Activated T-helper 9 cell treated with anti-CD3 and anti-CD28 coated beads, Interleukin-2, amount 50 U/mL, for 16 hours (primary cell): ENCODE results near the gene PODNL1.
A peak's percentile ranks its signal among the peaks of the same experiment; 100 is the strongest.

Source experiments
- DNase-seq: peaks from one replicate; pipeline ENCODE4 v3.0.0-alpha.2; 2020; ENCODE audit warnings: low read depth

Gene PODNL1, protein sequence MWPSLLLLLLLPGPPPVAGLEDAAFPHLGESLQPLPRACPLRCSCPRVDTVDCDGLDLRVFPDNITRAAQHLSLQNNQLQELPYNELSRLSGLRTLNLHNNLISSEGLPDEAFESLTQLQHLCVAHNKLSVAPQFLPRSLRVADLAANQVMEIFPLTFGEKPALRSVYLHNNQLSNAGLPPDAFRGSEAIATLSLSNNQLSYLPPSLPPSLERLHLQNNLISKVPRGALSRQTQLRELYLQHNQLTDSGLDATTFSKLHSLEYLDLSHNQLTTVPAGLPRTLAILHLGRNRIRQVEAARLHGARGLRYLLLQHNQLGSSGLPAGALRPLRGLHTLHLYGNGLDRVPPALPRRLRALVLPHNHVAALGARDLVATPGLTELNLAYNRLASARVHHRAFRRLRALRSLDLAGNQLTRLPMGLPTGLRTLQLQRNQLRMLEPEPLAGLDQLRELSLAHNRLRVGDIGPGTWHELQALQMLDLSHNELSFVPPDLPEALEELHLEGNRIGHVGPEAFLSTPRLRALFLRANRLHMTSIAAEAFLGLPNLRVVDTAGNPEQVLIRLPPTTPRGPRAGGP

DNA sequence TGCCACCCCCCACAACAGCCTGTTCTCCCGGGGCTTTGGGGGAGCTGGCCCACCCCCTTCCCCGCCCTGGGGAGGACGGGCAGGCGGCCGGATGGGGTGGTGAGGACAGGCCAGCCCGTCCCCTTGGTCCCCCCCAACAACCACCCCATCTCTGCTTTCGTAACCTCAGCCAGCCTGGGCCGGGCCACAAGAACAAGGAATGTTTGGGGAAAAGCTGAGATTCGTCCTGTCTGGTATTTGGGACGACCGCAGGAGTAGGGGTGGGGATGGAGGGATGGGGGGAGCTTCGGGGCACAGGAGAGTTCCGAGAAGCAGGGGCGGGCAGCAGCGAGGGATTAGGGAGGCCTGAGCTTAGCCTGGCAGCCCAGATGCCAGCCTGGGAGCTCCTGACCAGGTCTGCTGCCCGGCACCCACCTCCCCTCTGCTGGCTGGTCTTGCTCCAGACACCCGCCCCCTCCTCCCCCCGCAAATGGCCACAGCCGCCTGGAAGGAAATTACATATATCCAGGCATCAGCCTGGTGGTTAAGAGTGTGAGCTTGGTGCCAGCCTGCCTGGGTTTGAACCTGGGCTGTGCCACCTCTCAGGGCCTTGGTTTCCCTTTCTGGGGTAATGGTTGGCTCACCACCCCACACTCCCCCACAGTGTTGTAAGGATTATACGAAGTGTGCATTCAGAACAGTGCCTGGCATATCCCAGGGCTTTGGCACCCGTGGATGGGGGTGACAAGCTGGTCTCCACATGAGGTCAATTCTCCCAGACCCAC, at the start of gene PODNL1:
Gene PODNL1, minus strand, starts transcription at position 117 of the 764 bp plus-strand sequence. CDS start 236 bp downstream, outside the sequence.
- DNase-seq = no peak

DNA sequence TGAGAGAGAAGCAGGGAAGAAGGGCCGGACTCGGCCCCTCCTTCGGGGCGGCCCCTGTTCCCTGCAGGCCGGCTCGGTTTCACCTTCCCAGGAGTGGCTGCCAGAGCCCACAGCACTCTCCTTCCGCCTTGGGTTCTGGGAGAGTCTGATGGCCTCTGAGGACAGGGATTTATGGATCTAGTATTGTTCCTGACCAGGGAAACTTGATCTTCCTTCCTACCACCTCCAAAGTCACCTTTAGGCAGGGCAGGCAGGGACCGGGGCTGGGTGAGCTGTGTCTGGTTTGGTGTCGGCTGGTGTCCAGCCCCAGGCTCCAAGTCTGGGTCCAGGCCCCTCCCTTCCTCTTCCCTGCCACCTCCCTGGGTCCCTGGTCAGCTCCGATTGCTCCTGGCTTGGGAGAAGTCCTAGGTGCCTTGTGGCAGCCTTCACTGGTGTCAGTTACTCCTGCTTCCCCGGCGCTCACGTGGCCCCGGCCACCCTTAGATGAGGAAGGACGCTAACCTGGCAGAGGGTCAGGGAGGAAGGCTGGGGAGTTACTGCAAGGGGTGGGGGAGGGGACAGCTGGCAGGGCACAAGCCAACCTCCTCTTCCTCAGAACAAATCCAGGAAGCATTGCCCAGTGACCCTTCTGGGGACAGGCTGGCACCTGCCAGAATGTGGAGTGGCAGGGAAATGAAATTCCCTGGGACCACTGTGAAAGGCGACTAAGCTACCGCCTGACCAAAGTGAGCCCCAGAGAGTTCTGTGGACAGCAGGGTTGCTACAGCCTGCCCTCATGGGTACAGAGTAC, 49.1 kb upstream of the PODNL1 start:
- DNase-seq = no peak

DNA sequence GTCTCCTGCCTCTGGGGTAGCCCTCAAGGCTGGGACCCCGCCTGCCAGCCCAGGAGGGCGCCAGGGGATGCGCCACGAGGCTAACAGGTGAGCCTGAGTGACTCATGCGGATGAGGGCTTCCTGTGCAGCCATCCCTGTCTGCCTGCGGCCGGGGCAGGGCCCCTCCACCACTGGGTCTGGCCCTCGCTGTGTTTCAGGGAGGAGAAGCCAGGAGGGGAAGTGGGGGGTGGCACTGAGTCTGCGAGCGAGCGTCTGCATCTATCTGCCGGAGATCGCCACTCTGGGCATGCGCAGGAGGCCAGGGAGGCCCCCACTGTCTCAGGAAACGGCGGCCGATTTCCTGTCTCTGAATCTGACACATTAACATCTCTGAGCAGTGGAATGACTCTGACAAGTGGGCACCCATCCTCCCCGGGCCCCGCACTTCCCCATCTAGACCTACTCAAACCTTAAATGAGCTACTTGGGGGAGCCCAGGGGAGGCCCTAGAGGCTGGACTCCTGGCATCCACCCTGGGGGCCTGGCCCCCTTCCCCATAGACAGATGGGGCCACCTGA, 48.2 kb upstream of the PODNL1 start:
- peak; percentile 96 for DNase-seq

DNA sequence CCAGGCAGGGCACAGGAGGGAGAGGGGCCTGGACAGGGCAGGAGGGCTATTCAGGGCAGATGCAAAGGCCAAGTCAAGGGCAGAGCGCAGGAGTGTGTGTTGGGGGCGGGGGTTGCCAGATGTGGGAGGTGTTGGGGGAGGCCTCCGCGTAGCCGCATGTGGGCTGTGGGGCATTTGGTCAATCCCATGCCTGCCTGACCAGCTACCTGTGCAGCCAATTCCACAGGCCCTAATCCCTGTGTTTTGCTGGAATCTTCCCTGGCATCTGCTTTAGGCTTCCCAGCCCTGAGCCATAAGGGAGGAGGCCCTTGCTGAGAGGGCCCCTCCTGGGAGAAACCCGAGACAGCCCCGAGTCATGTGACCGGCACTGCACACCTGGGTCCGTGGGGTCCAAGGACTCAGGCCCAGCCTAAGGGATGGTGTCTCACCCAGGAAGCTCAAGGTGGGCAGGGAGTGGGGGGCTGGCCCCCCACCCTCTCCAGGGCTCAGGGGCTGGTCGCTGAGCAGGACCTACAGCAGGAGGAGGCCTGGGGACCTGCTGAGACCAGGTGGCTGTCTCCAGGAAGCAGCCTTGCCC, 47.6 kb upstream of the PODNL1 start:
- DNase-seq = peak; percentile 16

DNA sequence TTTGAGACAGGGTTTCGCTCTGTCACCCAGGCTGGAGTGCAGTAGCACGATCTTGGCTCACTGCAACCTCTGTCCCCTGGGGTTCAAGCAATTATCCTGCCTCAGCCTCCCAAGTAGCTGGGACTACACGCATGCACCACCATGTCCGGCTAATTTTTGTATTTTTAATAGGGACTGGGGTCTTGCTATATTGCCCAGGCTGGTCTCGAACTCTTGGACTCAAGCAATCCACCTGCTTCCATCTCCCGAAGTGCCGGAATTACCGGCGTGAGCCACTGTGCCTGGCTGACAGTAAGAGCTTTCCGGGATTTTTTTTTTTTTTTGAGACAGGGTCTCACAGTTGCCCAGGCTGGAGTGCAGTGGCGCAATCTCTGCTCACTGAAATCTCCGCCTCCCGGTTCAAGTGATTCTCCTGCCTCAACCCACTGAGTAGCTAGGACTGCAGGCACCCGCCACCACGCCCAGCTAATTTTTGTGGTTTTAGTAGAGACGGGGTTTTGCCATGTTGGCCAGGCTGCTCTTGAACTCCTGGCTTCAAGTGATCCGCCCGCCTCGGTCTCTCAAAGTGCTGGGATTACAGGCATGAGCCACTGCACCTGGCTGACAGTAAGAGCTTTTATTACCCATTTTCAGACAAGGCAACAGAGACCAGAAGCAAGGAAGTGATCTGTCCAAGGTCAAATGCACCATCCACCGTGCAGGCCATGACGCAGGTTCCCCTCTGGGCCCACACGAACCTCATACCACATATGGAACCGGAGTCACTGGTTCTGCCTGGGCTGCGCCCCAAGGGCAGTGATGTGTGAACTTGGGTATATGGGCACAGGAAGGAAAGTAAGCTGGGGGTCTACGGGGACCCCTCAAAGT, 46.9 kb upstream of the PODNL1 start:
- no peak for DNase-seq

DNA sequence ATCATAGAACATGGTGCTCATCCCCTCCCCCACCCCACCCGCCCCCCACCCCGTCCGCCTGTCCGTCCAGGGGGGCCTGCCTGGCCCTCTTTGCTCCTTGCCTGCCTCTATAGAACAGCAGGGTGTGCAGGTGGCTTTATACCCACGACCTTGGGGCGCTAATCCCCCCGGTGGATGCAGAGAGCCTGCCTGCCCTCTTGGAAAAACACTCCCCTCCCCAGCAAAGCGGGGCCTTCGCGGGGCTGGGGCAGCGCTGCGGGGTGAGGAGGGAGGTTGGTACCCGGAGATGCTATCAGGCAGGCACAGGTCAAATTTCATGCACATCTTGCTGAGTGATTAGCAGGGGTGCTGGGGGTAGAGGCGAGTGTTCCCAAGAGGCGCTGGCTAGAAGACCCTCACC, 46.0 kb upstream of the PODNL1 start:
- DNase-seq = no peak

DNA sequence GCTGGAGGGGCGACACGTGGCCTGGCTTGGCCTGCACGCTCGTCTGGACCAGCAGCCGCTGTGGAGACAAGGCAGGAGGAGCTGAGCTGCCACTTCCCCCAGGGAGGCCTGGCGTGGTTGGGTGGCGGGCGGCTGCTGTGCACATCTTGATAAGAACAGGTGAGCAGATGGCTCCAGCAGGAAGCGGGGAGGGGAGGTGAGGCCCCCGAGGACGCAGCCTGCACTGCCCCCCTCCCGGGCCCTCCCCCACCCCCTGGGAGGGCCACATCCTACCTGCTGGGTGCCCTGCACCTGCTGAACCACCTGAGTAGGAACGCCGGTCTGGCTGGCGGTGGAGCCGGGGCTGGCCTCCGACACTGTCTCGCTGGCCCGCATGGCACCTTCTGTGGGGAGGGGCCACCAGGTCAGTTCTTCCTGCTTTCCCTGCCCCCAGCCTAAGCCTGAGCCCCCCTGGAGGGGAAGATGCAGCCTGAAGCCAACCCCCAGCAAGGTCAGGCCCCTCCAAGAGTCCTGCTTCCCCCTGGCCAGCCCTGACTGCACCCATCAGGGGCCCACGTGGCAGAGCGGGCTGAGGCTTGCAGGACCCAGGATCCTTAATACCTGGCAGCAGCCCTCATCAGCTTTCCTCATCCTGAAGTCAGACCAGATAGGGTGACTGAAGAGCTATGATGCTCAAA, 45.1 kb upstream of the PODNL1 start:
- DNase-seq = no peak

DNA sequence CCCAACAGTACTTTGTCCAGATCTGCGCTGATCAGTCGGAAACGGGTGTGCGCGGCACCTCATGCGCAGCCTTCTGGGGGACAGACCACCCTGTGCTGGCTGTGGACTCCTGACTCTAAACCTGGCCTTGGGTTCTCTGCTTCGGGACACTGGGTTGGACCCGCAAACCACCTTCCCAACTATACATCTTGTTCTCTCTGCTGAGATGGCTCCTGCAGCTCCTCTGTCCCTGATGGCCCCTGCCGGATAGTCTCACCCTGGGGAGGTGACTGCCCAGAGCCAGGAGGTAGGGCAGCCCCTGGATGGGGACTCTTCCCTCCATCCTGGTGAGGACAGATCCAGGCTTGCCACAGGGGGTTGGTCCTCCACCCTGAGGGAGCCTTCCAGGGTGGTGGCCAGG, 44.6 kb upstream of the PODNL1 start:
- no peak for DNase-seq

DNA sequence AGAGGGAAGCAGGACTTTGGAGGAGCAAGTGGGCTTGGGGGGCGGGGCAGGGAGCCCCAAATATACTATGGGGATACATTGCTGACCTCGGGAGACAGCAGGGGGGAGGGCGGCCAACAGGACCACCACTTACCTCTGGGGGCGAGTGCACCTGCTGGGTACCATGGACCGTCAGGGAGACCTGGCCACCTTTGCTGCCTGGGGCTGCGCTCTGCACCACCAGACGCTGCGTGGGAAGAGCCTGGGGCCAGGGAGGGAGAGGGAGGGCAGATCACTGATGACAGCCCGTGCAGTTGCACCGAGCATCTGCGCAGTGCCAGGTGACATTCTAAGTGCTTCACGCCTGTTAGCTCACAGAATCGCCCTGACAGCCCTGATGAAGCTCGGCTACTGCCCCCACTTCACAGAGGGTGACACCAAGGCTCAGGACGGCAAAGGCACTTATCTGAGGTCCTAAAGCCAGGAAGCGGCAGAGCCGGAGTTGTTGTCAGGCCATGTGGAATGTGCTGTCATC, 43.8 kb upstream of the PODNL1 start:
- no peak for DNase-seq

DNA sequence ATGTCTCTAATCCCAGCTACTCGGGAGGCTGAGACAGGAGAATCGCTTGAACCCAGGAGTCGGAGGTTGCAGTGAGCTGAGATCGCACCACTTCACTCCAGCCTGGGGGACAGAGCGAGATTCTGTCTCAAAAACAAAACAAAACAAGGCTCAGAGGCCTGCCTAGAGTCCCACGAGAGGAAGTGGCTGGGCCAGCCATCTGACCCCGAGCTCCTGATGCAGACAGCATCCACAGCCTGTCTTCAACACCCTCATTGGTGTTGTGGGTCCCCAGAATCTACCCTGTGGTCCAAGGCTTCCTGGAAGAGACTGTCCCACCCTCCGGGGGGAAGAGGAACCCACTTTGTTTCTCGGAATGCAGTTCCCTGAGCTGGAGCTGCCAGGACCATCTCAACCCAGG, 43.2 kb upstream of the PODNL1 start:
- DNase-seq = no peak

DNA sequence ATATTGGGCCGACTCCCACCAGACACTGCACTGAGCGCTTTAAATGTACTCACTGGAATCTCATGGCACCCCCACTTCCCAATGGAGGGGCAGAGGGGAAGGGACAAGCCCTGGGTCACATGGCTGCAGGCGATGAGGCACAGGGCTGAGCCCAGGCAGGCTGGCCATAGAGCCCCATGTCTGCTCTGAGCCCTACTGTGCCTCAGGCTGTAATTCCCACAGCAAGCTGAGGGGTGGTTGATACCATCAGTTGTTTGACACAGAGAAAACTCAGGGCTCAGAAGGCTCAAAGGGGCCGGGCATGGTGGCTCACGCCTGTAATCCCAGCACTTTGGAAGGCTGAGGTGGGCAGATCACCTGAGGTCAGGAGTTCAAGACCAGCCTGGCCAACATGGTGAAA, 42.8 kb upstream of the PODNL1 start:
- no peak for DNase-seq

DNA sequence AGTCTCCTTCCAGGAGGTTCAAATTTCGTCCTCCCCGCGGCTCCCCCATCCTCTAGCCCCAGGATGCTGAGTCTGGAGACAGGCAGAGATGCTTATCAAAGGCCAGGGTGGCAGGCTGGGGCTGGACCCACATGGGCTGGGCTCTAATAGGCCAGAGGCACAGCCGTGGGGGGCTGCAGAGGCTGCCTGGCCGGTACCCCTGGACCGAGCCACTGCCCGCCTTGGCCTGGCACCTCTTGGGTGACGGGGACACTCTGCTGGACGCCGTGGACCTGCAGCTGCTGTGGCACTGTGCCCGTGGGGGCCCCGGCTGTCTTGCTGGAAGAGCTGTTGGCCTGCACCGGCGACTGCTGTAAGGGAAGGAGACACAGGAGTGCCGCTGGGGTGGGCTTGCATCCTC, 42.1 kb upstream of the PODNL1 start:
- no peak for DNase-seq

DNA sequence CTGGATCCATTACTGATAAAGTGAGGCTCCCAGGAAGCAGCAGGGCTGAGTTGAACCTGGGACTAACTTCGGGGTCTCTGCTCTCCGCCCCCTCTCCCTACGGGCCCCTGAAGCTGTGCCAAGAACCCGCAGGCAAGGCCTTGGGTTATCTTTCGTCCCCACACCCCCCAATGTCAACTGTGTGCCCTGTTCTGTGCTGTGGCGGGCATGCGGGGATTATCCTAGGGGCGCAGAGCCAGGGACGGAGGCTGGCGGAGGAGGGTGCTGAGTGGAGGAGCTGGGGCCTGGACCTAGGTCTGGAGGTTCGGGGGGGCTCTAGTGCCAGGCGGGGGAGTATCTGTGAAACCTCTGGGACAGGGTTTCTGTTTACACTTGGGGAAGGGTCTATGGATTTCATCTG, 41.5 kb upstream of the PODNL1 start:
- no peak for DNase-seq

DNA sequence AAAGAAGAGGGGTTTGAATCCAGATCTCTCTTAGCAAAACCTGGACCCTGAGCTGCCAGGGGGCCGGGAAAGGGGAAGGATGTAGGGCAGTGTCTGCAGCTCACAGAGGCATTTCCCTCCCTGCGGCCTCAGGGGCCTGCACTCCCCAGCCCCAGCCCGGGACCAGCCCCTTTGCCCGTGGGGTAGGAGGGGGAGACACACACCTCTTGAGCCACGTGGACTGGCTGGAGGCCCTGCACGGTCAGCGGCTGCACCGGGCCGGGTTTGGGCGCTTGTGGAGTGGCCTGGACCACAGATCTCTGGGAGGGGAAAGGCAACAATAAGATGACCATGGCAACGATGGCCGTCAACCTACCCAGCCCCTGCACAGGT, 41.0 kb upstream of the PODNL1 start:
- DNase-seq = no peak

DNA sequence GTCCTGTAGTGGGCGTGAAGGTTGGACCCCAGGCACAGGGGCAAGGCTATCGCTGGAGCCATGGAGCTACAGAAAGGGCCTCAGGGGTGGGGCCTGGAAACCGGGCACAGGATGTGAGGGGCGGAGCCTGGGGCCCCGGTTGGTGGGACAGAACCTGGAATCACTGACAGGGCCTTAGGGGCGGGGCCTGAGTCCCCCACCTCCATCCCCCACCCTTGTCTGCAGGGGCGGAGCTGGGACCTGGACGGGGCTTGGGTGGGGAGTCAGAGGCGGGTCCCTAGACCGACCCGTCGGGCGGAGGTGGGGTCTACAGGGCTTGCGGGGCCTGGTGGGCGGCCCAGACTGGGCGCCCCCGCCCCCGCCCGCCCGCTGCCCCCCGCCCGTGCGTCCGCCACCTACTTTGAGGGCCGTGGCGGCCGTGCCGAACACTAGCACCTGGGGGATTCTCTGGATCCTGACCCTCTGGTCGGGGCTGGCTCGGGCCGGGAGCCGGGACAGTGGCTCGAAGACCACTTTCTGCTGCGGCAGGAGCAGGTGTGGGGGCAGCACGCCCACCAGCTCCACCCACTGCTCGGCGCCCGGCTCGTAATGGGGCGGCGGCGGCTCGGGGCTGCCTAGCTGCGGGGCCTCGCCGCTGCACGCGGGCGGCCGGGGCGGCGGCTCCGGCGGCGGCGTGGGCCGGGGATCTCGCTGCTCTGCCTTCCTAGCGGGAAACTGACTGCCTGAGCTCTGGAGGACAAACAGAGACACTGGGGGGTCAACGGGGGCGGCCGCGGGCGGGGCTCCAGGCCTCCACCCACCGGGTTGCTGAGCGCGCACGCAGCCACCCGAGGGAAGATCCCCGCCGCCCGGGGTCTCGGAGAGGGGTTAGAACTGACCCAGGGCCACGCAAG, 40.4 kb upstream of the PODNL1 start:
- no peak for DNase-seq

DNA sequence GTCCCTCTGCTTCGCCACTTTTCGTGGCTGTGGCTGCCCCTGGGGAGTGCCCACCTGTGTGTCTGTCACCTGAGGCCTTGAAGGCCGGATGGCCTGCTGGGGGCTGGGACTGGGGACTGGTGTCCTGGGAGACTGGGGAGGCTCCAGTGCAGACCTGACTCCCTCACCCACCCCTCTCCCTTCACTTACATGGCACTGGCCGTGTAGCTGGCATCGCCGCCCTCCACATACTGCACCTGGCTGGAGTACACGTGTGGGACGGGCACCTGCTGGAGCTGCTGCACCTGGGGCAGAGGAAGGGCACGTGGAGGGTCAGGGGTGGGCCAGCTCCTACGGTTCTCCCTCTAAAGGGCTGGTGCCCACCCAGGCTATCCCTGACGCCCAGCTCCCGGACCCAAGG, 39.6 kb upstream of the PODNL1 start:
- no peak for DNase-seq

DNA sequence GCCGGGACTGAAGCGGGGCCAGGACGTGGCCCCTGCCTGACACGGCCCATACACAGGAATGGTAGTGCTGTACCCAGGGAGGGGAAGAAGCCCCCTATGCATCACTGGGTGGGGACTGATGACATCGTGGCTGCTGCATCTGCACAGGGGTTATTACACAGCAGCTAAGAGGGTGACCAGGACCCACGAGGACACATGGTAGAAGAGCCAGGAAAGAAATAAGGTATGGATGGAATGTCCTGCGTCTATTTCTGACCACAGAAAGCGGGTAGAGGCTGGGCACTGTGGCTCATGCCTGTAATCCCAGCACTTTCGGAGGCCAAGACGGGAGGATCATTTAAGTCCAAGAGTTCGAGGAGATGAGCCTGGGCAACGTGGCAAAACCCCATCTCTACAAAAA, 38.2 kb upstream of the PODNL1 start:
- no peak for DNase-seq

DNA sequence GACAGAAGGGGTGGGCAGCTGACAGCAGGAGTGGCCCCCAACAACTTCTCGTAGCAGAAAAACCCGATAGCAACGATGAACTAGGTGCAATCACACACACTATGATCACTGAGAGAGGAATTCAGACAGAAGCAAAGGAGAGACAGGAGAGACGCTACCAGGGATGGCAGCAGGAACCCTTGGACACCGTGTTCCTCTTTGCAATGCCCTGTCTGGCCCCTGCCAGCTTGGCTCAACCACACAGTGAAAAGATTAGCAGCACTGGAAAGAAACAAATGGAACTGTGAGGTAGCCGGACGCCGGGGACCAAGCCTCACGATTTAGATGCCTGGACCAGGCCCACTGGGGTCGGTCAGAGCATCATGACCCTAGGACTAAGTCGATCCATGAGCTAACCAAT, 37.7 kb upstream of the PODNL1 start:
- DNase-seq = no peak

DNA sequence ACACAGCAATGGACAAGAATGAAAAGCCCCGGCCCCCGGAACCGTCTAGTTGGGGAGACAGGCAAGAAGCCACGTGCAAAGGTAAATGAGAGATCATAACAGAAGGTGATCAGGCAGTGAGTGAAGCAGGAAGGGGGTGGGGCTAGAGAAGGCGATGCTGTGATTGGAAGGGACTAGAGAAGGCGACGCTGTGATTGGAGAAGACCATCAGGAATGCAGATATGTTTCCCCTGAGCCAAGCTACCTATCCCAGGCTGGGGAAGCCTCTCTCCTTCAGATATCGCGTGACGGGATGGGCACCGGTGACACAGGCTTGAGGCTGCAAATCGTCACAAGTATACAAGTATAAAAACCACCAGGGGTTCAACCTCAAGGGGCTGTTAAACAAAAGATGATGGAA, 35.9 kb upstream of the PODNL1 start:
- DNase-seq = no peak
